Astrocyte (in vitro differentiated cells and primary cell): Measurements from ENCODE around the gene PLA2G3. TPM values are rescaled to one million over a fixed set of nuclear protein-coding genes. Genes with fewer than 3 reads are reported as not detected.

ENCODE experiments used
- DNase-seq: peaks from one replicate; pipeline ENCODE4 v3.0.0-alpha.2; 2010; ENCODE audit warnings: low read depth
- FAIRE-seq: peaks from 2 replicates; lab custom pipeline; 2011; peaks lifted over from hg19 to GRCh38; lab: Jason Lieb, UNC
- H2AFZ ChIP-seq: 2 replicates; pipeline ENCODE4 v1.6.0; 2012; ENCODE audit warnings: low read depth, low read length, inconsistent platforms
- H3K27ac ChIP-seq: 2 replicates; pipeline ENCODE4 v1.5.1; 2011; ENCODE audit warnings: low read depth, low read length, inconsistent platforms
- H3K27me3 ChIP-seq: 2 replicates; pipeline ENCODE4 v1.6.0; 2011; ENCODE audit warnings: low read length, inconsistent platforms; ENCODE audit not compliant: insufficient read depth
- H3K36me3 ChIP-seq: 2 replicates; pipeline ENCODE4 v1.5.1; 2011; ENCODE audit warnings: low read length, inconsistent platforms; ENCODE audit not compliant: insufficient read depth
- H3K4me1 ChIP-seq: 2 replicates; pipeline ENCODE4 v1.5.1; 2011; ENCODE audit warnings: low read length, inconsistent platforms; ENCODE audit not compliant: insufficient read depth
- H3K4me2 ChIP-seq: 2 replicates; pipeline ENCODE4 v1.6.0; 2012; ENCODE audit warnings: low read length, inconsistent platforms
- H3K4me3 ChIP-seq: 2 replicates; pipeline ENCODE4 v1.5.1; 2011; ENCODE audit warnings: low read depth, mild to moderate bottlenecking, low read length, inconsistent platforms; ENCODE audit not compliant: insufficient read depth
- H3K79me2 ChIP-seq: 2 replicates; pipeline ENCODE4 v1.6.0; 2012; ENCODE audit warnings: mild to moderate bottlenecking, low read length, inconsistent platforms; ENCODE audit not compliant: insufficient read depth
- H3K9ac ChIP-seq: 2 replicates; pipeline ENCODE4 v1.6.0; 2012; ENCODE audit warnings: mild to moderate bottlenecking, low read length, inconsistent platforms
- H3K9me3 ChIP-seq: 2 replicates; pipeline ENCODE4 v1.5.1; 2012; ENCODE audit warnings: low read depth, mild to moderate bottlenecking, low read length, inconsistent platforms; ENCODE audit not compliant: insufficient read depth
- H4K20me1 ChIP-seq: 2 replicates; pipeline ENCODE4 v1.6.0; 2012; ENCODE audit warnings: low read length, inconsistent platforms; ENCODE audit not compliant: insufficient read depth
- H3K27ac Mint-ChIP-seq: one replicate; pipeline ENCODE4 v1.8.0; 2021; ENCODE audit warnings: mild to moderate bottlenecking, mixed read lengths; ENCODE audit not compliant: unreplicated experiment
- H3K27me3 Mint-ChIP-seq: one replicate; pipeline ENCODE4 v1.8.0; 2021; ENCODE audit warnings: low read depth, mixed read lengths; ENCODE audit not compliant: unreplicated experiment
- H3K36me3 Mint-ChIP-seq: one replicate; pipeline ENCODE4 v1.8.0; 2021; ENCODE audit warnings: low read depth, mixed read lengths; ENCODE audit not compliant: unreplicated experiment
- H3K4me1 Mint-ChIP-seq: one replicate; pipeline ENCODE4 v1.8.0; 2021; ENCODE audit warnings: low read depth, mixed read lengths; ENCODE audit not compliant: unreplicated experiment
- H3K4me3 Mint-ChIP-seq: one replicate; pipeline ENCODE4 v1.8.0; 2021; ENCODE audit warnings: mild to moderate bottlenecking, moderate library complexity, mixed read lengths; ENCODE audit not compliant: unreplicated experiment
- H3K9me3 Mint-ChIP-seq: one replicate; pipeline ENCODE4 v1.8.0; 2021; ENCODE audit warnings: mild to moderate bottlenecking, mixed read lengths; ENCODE audit not compliant: unreplicated experiment
- CTCF ChIP-seq: IDR thresholded peaks from 2 replicates; pipeline ENCODE4 v1.5.1; 2011; ENCODE audit warnings: low read depth, mild to moderate bottlenecking, inconsistent platforms, low read length, moderate library complexity; ENCODE audit not compliant: insufficient read depth
- EZH2 ChIP-seq: IDR thresholded peaks from 2 replicates; pipeline ENCODE4 v1.6.1; 2012; ENCODE audit warnings: mild to moderate bottlenecking, low read length, inconsistent platforms; ENCODE audit not compliant: insufficient read depth
- total RNA-seq: library from RNA; stranded (reverse); gene quantifications from 2 replicates; pipeline ENCODE4 v1.2.1, GENCODE V29; 2021

Gene PLA2G3
- total RNA-seq, 1 donor from 2014 or later, result not detected

- no peak overlapping the region for H3K4me3 Mint-ChIP-seq
- no peaks in the 10 kb centered on the region for H3K9me3 Mint-ChIP-seq
- Histone ChIP-seq H3K9me3 (no peaks in the 10 kb centered on the region), H3K9ac (no peak overlapping the region), H3K4me2 (no peak overlapping the region), H3K36me3 (peaks cover 20% of the 10 kb centered on the region), H3K27me3 (no peaks in the 10 kb centered on the region), H3K79me2 (peaks cover 27% of the 10 kb centered on the region), H4K20me1 (peaks cover 69% of the 10 kb centered on the region), H3K4me1 (peaks cover 31% of the 10 kb centered on the region), H2AFZ (no peak overlapping the region), H3K27ac (no peak overlapping the region), H3K4me3 (no peak overlapping the region)
- DNase-seq (no peak), FAIRE-seq (no peak)
- H3K36me3 Mint-ChIP-seq, result peaks cover 12% of the 10 kb centered on the region
- TF ChIP-seq EZH2, result no peak
- no peak for TF ChIP-seq CTCF
- H3K27me3 Mint-ChIP-seq, result no peaks in the 10 kb centered on the region
- no peak overlapping the region for H3K27ac Mint-ChIP-seq
- H3K4me1 Mint-ChIP-seq, result peaks cover 38% of the 10 kb centered on the region
Measured at GRCh38 chr22:31103899-31104694, 36.2 kb downstream of the PLA2G3 start.

DNA sequence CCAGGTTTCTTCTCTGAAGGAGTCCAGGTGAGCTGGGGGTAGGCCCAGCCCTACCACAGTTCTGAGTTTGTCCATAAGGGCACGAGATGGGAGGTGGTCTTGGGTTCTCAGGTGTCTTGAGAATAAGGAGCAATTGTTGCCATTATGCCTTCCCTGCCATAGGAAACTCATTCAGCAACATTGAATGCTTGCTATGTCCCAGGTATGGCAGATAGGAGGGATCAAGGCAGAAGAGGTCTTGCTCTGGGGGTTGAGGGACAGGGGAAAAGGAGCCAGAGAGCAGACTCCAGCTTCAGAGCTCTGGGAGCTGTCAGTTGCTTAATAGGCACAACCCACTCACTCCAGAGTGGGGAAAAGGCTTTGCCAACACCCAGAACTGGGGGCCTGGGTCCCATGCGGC is 37.2 kb downstream of the PLA2G3 start:
- no peak for TF ChIP-seq CTCF
- TF ChIP-seq EZH2, result no peak
- Histone ChIP-seq H3K4me1 (peaks cover 31% of the 10 kb centered on the region), H3K27ac (peak overlapping the region; percentile 46), H3K27me3 (no peaks in the 10 kb centered on the region), H3K79me2 (peaks cover 27% of the 10 kb centered on the region), H3K9me3 (no peaks in the 10 kb centered on the region), H4K20me1 (peaks cover 72% of the 10 kb centered on the region), H3K36me3 (peaks cover 23% of the 10 kb centered on the region), H3K4me2 (no peak overlapping the region), H3K4me3 (no peak overlapping the region), H3K9ac (no peak overlapping the region), H2AFZ (no peak overlapping the region)
- peak overlapping the region; percentile 95 for H3K27ac Mint-ChIP-seq
- H3K4me3 Mint-ChIP-seq, result no peak overlapping the region
- no peaks in the 10 kb centered on the region for H3K27me3 Mint-ChIP-seq
- DNase-seq, result no peak
- no peak for FAIRE-seq
- H3K36me3 Mint-ChIP-seq, result peaks cover 12% of the 10 kb centered on the region
- peaks cover 38% of the 10 kb centered on the region for H3K4me1 Mint-ChIP-seq
- H3K9me3 Mint-ChIP-seq, result no peaks in the 10 kb centered on the region
